ENCODE measurements around the gene PPP6R2. TPM values are rescaled to one million over a fixed set of nuclear protein-coding genes. Genes with fewer than 3 reads are reported as not detected.
A peak's percentile ranks its signal among the peaks of the same experiment; 100 is the strongest.

PPP6R2 gene
- total and polyA plus RNA-seq, 2 experiments from 2014 or later, result 41.4 to 88.4 TPM

DNA sequence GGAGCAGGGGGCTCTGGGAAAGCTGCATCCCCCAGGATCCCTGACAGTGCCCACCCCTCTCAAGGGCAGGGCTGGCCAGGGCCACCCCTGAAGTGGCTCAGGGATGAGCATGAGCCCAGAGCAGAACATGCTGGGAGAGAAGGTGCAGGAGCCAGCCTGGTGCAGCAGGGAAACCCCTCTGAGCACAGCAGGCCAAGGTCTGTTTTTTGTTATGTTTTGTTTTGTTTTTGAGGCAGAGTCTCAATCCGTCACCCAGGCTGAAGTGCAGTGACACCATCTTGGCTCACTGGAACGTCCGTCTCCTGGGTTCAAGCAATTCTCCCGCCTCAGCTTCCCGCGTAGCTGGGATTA is 132.5 kb downstream of the PPP6R2 start:
- peaks cover 20% of the 10 kb centered on the region for H3K27me3 ChIP-seq
- H3K4me1 ChIP-seq (ENCODE audit: low read depth), result no peaks in the 10 kb centered on the region
- TF ChIP-seq, protein P1, sequence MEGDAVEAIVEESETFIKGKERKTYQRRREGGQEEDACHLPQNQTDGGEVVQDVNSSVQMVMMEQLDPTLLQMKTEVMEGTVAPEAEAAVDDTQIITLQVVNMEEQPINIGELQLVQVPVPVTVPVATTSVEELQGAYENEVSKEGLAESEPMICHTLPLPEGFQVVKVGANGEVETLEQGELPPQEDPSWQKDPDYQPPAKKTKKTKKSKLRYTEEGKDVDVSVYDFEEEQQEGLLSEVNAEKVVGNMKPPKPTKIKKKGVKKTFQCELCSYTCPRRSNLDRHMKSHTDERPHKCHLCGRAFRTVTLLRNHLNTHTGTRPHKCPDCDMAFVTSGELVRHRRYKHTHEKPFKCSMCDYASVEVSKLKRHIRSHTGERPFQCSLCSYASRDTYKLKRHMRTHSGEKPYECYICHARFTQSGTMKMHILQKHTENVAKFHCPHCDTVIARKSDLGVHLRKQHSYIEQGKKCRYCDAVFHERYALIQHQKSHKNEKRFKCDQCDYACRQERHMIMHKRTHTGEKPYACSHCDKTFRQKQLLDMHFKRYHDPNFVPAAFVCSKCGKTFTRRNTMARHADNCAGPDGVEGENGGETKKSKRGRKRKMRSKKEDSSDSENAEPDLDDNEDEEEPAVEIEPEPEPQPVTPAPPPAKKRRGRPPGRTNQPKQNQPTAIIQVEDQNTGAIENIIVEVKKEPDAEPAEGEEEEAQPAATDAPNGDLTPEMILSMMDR (IDR thresholded peaks at IDR 0.05; ENCODE audit: low read depth, low read length), result no peak
- no peaks in the 10 kb centered on the region for H3K36me3 ChIP-seq
- DNase-seq (ENCODE audit: low read depth in 1 of 2, low spot score in 1 of 2), result no peak
- H3K4me3 ChIP-seq, result no peak overlapping the region
- H3K27ac ChIP-seq, result no peak overlapping the region
- H3K9me3 ChIP-seq (ENCODE audit: low read depth), result no peaks in the 10 kb centered on the region

DNA sequence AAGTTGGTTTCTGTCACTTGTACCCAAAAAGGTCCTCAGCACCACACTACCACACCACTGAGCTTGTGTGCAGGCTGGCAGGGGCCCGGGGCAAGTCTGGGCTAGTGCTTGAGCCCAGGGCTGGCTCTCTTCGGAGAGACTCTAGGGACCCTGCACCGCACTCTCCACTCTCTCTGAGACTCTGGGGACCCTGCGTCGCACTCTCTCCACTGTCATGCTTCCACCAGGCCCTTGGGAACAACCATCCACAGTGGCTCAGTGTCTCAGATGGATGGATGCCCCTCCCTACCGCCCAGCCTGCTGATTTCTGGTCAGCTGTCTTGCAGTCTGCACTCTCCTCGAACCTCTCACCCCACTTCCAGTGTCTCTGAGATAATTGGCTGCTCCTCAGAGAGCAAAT is 133.7 kb downstream of the PPP6R2 start:
- no peaks in the 10 kb centered on the region for H3K4me1 ChIP-seq (ENCODE audit: low read depth)
- no peak overlapping the region for H3K4me3 ChIP-seq
- H3K27me3 ChIP-seq, result peaks cover 32% of the 10 kb centered on the region
- no peaks in the 10 kb centered on the region for H3K9me3 ChIP-seq (ENCODE audit: low read depth)
- no peaks in the 10 kb centered on the region for H3K36me3 ChIP-seq
- H3K27ac ChIP-seq, result no peak overlapping the region
- TF ChIP-seq, protein P1 (IDR thresholded peaks at IDR 0.05; ENCODE audit: low read depth, low read length), result no peak
- DNase-seq (ENCODE audit: low read depth in 1 of 2, low spot score in 1 of 2), result no peak

DNA sequence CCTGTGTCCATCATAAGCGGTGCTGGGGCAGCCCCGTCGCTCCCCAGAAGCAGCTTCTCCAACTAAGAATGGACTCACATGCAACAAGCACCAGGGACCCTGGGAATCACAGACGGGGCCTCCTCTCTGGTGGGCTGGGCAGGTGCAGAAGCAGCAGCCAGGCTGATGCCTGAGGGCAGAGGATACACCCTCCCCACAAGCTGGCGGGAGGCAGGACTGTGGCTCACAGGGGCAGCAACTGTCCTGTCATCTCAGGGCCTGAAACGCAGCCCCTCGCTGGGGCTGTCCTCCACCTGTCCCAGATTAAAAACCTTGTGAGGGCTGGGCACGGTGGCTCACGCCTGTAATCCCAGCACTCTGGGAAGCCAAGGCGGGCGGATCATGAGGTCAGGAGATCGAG is 134.8 kb downstream of the PPP6R2 start:
- no peaks in the 10 kb centered on the region for H3K4me1 ChIP-seq (ENCODE audit: low read depth)
- H3K27me3 ChIP-seq, result peaks cover 43% of the 10 kb centered on the region
- H3K4me3 ChIP-seq, result no peak overlapping the region
- TF ChIP-seq, protein P1 (IDR thresholded peaks at IDR 0.05; ENCODE audit: low read depth, low read length), result no peak
- no peaks in the 10 kb centered on the region for H3K36me3 ChIP-seq
- no peaks in the 10 kb centered on the region for H3K9me3 ChIP-seq (ENCODE audit: low read depth)
- no peak overlapping the region for H3K27ac ChIP-seq
- no peak for DNase-seq (ENCODE audit: low read depth in 1 of 2, low spot score in 1 of 2)

DNA sequence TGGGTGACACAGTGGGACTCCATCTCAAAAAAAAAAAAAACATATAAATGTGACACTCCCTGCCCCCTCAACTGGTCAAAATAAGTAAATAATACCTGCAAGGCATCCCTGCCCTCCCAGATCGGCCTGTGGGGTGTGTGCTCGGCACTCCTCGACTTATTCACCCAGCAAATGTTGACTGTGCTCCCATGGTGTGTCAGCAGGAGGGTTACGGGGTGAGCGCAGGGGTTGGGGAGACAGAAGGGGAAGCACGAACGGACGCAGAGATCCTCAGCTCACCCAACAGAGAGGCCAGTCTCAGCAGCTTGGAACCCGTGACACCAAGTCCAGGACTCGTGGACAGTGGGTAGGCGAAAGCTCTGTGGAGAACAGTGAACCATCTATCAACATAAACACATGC is 136.6 kb downstream of the PPP6R2 start:
- no peaks in the 10 kb centered on the region for H3K4me1 ChIP-seq (ENCODE audit: low read depth)
- H3K27ac ChIP-seq, result no peak overlapping the region
- no peaks in the 10 kb centered on the region for H3K9me3 ChIP-seq (ENCODE audit: low read depth)
- TF ChIP-seq, protein P1 (IDR thresholded peaks at IDR 0.05; ENCODE audit: low read depth, low read length), result no peak
- H3K36me3 ChIP-seq, result no peaks in the 10 kb centered on the region
- no peak overlapping the region for H3K4me3 ChIP-seq
- DNase-seq (ENCODE audit: low read depth in 1 of 2, low spot score in 1 of 2), result no peak
- peaks cover 46% of the 10 kb centered on the region for H3K27me3 ChIP-seq

DNA sequence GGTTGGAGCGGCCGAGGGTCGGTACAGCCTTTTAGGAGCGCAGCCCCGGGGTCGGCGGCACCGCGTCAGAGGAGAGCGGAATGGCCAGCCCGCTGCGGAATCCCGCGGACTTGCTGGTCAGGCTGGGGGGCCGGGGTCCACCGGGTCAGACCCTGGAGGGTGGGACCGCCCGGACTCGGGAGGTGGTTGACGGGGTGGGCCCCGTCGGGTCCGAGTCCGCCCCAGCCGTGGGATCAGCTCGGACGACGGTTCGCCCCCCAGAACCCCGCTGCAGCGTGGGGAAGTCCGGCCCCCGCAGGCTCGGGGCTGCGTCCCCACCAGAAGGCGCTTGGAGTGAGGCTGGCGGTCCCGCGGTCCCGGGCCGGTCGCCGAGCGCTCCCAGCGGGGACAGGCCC is 137.9 kb downstream of the PPP6R2 start:
- TF ChIP-seq, protein P1 (IDR thresholded peaks at IDR 0.05; ENCODE audit: low read depth, low read length), result no peak
- peaks cover 46% of the 10 kb centered on the region for H3K27me3 ChIP-seq
- no peak for DNase-seq (ENCODE audit: low read depth in 1 of 2, low spot score in 1 of 2)

More for the DNA sequence above, 137.9 kb downstream of the PPP6R2 start:
- Histone ChIP-seq H3K9me3 (ENCODE audit: low read depth) (no peaks in the 10 kb centered on the region), H3K27ac (no peak overlapping the region), H3K4me1 (ENCODE audit: low read depth) (no peaks in the 10 kb centered on the region), H3K36me3 (no peaks in the 10 kb centered on the region), H3K4me3 (peak overlapping the region; percentile 19)
